Activated T-helper 1 cell treated with Interleukin-2 at 50 U/mL for 16 hours (primary cell): ENCODE data around the gene AGFG1.
"Not testable (repeated sequence)": the region's sequence is repeated elsewhere in the genome, so short reads cannot be mapped to it uniquely, and the experiment has no call there.

Experiments
- DNase-seq: peaks from one replicate; pipeline ENCODE4 v3.0.0-alpha.2; 2020; ENCODE audit warnings: low read depth

The AGFG1 gene

GRCh38 chr2:227499627-227500300 lies 27.8 kb downstream of the AGFG1 start:
- DNase-seq = no peak

- no peak for DNase-seq
These were observed 28.3 kb downstream of the AGFG1 start for GRCh38 chr2:227500301-227500630.

- no peak for DNase-seq
These were observed 31.8 kb downstream of the AGFG1 start for GRCh38 chr2:227503433-227504406.

- no peak for DNase-seq
These were observed 32.7 kb downstream of the AGFG1 start for GRCh38 chr2:227504700-227505099.

GRCh38 chr2:227506456-227506855 lies 34.5 kb downstream of the AGFG1 start:
- no peak for DNase-seq

- DNase-seq = no peak
These were observed 36.0 kb downstream of the AGFG1 start for GRCh38 chr2:227507963-227508362.

- no peak for DNase-seq
These were observed 37.1 kb downstream of the AGFG1 start for GRCh38 chr2:227509076-227509475.

GRCh38 chr2:227509824-227510619 lies 38.1 kb downstream of the AGFG1 start:
- DNase-seq = no peak

- no peak for DNase-seq
These were observed 38.6 kb downstream of the AGFG1 start for GRCh38 chr2:227510620-227510958.

GRCh38 chr2:227511239-227511930 lies 39.4 kb downstream of the AGFG1 start:
- no peak for DNase-seq

GRCh38 chr2:227511955-227512354 lies 40.0 kb downstream of the AGFG1 start:
- DNase-seq = no peak

- DNase-seq = no peak
These were observed 41.2 kb downstream of the AGFG1 start for GRCh38 chr2:227513113-227513512.

- no peak for DNase-seq
These were observed 43.8 kb downstream of the AGFG1 start for GRCh38 chr2:227515742-227516141.

- DNase-seq = no peak
These were observed 45.8 kb downstream of the AGFG1 start for GRCh38 chr2:227517724-227518123.

GRCh38 chr2:227518278-227518865 lies 46.4 kb downstream of the AGFG1 start:
- DNase-seq = not testable (repeated sequence)

- not testable (repeated sequence) for DNase-seq
These were observed 49.2 kb downstream of the AGFG1 start for GRCh38 chr2:227521178-227521577.

GRCh38 chr2:227524665-227525064 lies 52.7 kb downstream of the AGFG1 start:
- no peak for DNase-seq

- no peak for DNase-seq
These were observed 55.4 kb downstream of the AGFG1 start for GRCh38 chr2:227527351-227527750.

GRCh38 chr2:227528803-227529202 lies 56.8 kb downstream of the AGFG1 start:
- DNase-seq = no peak

- no peak for DNase-seq
These were observed 57.9 kb downstream of the AGFG1 start for GRCh38 chr2:227529871-227530270.

GRCh38 chr2:227534714-227535113 lies 62.8 kb downstream of the AGFG1 start:
- DNase-seq = no peak

- DNase-seq = no peak
These were observed 64.5 kb downstream of the AGFG1 start for GRCh38 chr2:227536445-227536844.
